HEK293 (cell line): ENCODE data around the gene APOO.

Source experiments
- BCL6B ChIP-seq: fragments of 450-650 bp; formaldehyde crosslinking; IDR thresholded peaks from 2 replicates; pipeline ENCODE4 v1.5.1; 2017; ENCODE audit warnings: missing biosample characterization, missing genetic modification characterization
- EGR2 ChIP-seq: fragments of 450-650 bp; formaldehyde crosslinking; IDR thresholded peaks from 2 replicates; pipeline ENCODE4 v1.5.1; 2016; ENCODE audit warnings: low read depth, missing biosample characterization, missing genetic modification characterization
- HOXC10 ChIP-seq: sonication (generic); formaldehyde crosslinking; IDR thresholded peaks from 2 replicates; pipeline ENCODE4 v1.8.1; 2023; ENCODE audit warnings: mild to moderate bottlenecking, missing genetic modification reagents
- KLF7 ChIP-seq: fragments of 450-650 bp; formaldehyde crosslinking; IDR thresholded peaks from 2 replicates; pipeline ENCODE4 v1.5.1; 2016; ENCODE audit warnings: missing biosample characterization, missing genetic modification characterization, borderline replicate concordance
- KLF9 ChIP-seq: fragments of 450-650 bp; formaldehyde crosslinking; IDR thresholded peaks from 2 replicates; pipeline ENCODE4 v1.5.1; 2016; ENCODE audit warnings: missing biosample characterization, missing genetic modification characterization, low read depth
- PRDM6 ChIP-seq: fragments of 450-650 bp; formaldehyde crosslinking; IDR thresholded peaks from 2 replicates; pipeline ENCODE4 v1.5.1; 2017; ENCODE audit warnings: missing biosample characterization, missing genetic modification characterization
- SP2 ChIP-seq: fragments of 450-650 bp; formaldehyde crosslinking; IDR thresholded peaks from 2 replicates; pipeline ENCODE4 v1.5.1; 2016; ENCODE audit warnings: missing biosample characterization, missing genetic modification characterization
- ZBTB1 ChIP-seq: fragments of 450-650 bp; formaldehyde crosslinking; IDR thresholded peaks from 2 replicates; pipeline ENCODE4 v1.5.1; 2016; ENCODE audit warnings: missing biosample characterization, missing genetic modification characterization
- ZBTB10 ChIP-seq: fragments of 450-650 bp; formaldehyde crosslinking; IDR thresholded peaks from 2 replicates; pipeline ENCODE4 v1.5.1; 2016; ENCODE audit warnings: missing biosample characterization, missing genetic modification characterization
- ZBTB49 ChIP-seq: fragments of 450-650 bp; formaldehyde crosslinking; IDR thresholded peaks from 2 replicates; pipeline ENCODE4 v1.5.1; 2016; ENCODE audit warnings: missing biosample characterization, missing genetic modification characterization, low read depth
- ZFHX2 ChIP-seq: fragments of 450-650 bp; formaldehyde crosslinking; conservative IDR thresholded peaks from 2 replicates; pipeline ENCODE4 v1.5.1; 2016; ENCODE audit warnings: missing biosample characterization, missing genetic modification characterization
- ZFP3 ChIP-seq: fragments of 450-650 bp; formaldehyde crosslinking; IDR thresholded peaks from 2 replicates; pipeline ENCODE4 v1.5.1; 2016; ENCODE audit warnings: low read depth, missing biosample characterization, missing genetic modification characterization
- ZNF132 ChIP-seq: fragments of 450-650 bp; formaldehyde crosslinking; IDR thresholded peaks from 2 replicates; pipeline ENCODE4 v1.5.1; 2017; ENCODE audit warnings: missing biosample characterization, missing genetic modification characterization, borderline replicate concordance
- ZNF133 ChIP-seq: fragments of 450-650 bp; formaldehyde crosslinking; IDR thresholded peaks from 2 replicates; pipeline ENCODE4 v1.5.1; 2016; ENCODE audit warnings: missing biosample characterization, missing genetic modification characterization
- ZNF16 ChIP-seq: fragments of 450-650 bp; formaldehyde crosslinking; IDR thresholded peaks from 2 replicates; pipeline ENCODE4 v1.5.1; 2016; ENCODE audit warnings: low read depth, missing biosample characterization, missing genetic modification characterization
- ZNF19 ChIP-seq: fragments of 450-650 bp; formaldehyde crosslinking; IDR thresholded peaks from 2 replicates; pipeline ENCODE4; 2016; ENCODE audit warnings: missing biosample characterization, missing genetic modification characterization, low read depth
- ZNF202 ChIP-seq: fragments of 450-650 bp; formaldehyde crosslinking; IDR thresholded peaks from 2 replicates; pipeline ENCODE4 v1.5.1; 2016; ENCODE audit warnings: missing biosample characterization, missing genetic modification characterization, borderline replicate concordance
- ZNF239 ChIP-seq: fragments of 450-650 bp; formaldehyde crosslinking; IDR thresholded peaks from 2 replicates; pipeline ENCODE4 v1.5.1; 2016; ENCODE audit warnings: missing biosample characterization, missing genetic modification characterization
- ZNF274 ChIP-seq, 2 experiments: fragments of 200-500 bp in 1 of 2; fragments of 450-650 bp in 1 of 2; sonication (Bioruptor generic) in 1 of 2; formaldehyde crosslinking in 1 of 2; IDR thresholded peaks; 2 replicates each; pipeline versions ENCODE4 v1.5.1 to v1.6.1; 2014 to 2016; ENCODE audit warnings: borderline replicate concordance in 1 of 2, inconsistent platforms in 1 of 2, low read length in 1 of 2, missing biosample characterization in 1 of 2, missing genetic modification characterization in 1 of 2
- ZNF394 ChIP-seq: fragments of 450-650 bp; formaldehyde crosslinking; IDR thresholded peaks from 2 replicates; pipeline ENCODE4 v1.5.1; 2016; ENCODE audit warnings: missing biosample characterization, missing genetic modification characterization, mild to moderate bottlenecking, moderate library complexity, borderline replicate concordance
- ZNF416 ChIP-seq: fragments of 450-650 bp; formaldehyde crosslinking; IDR thresholded peaks from 2 replicates; pipeline ENCODE4 v1.5.1; 2016; ENCODE audit warnings: missing biosample characterization, missing genetic modification characterization
- ZNF488 ChIP-seq: fragments of 450-650 bp; formaldehyde crosslinking; IDR thresholded peaks from 2 replicates; pipeline ENCODE4 v1.5.1; 2016; ENCODE audit warnings: missing biosample characterization, missing genetic modification characterization
- ZNF701 ChIP-seq: fragments of 450-650 bp; formaldehyde crosslinking; IDR thresholded peaks from 2 replicates; pipeline ENCODE4 v1.5.1; 2016; ENCODE audit warnings: missing biosample characterization, missing genetic modification characterization
- ZNF843 ChIP-seq: fragments of 450-650 bp; formaldehyde crosslinking; IDR thresholded peaks from 2 replicates; pipeline ENCODE4 v1.5.1; 2016; ENCODE audit warnings: missing biosample characterization, missing genetic modification characterization
- ZXDB ChIP-seq: fragments of 450-650 bp; formaldehyde crosslinking; IDR thresholded peaks from 2 replicates; pipeline ENCODE4 v1.5.1; 2016; ENCODE audit warnings: missing biosample characterization, missing genetic modification characterization
- TF ChIP-seq, protein P1 (sequence below): fragments of 450-650 bp; formaldehyde crosslinking; IDR thresholded peaks from 2 replicates; pipeline ENCODE4 v1.5.1; 2017; ENCODE audit warnings: missing biosample characterization, missing genetic modification characterization
- TF ChIP-seq, protein P2 (sequence below): fragments of 450-650 bp; IDR thresholded peaks from 2 replicates; pipeline ENCODE4 v1.5.1; 2018; ENCODE audit warnings: missing biosample characterization, mild to moderate bottlenecking, missing genetic modification characterization

APOO gene

DNA sequence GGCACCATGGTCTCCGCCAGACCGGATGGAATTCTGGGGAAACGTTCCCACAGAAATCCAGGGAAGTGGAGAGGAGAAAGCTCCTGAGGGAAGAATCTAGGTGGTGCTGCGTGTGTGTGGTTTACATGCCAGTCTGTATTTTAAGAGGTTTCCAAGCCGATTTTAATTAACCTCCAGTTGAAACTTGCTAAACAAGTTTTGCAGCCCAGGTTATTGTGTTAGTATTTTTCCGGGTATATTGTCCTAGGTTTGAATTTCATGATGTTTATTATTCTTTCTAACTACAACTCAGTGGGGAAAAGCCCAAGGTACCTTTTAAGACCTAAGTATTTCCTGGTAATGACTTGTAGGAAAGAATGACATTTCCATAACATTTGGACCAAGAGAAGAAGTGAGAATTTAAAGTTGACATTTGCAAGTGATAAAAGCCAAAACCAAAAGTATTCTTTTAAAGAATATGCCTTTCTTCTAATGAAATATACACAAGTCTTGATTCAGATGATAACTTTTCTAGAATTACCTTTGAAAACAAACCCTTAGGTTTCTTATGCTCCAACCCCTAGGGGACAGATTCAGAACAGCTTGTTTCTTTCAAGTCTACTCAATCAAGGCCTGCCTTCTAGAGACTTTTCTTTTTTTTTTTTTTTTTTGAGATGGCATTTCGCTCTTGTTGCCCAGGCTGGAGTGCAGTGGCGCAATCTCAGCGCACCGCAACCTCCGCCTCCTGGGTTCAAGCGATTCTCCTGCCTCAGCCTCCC is 110.2 kb downstream of the APOO start (continued):
- TF ChIP-seq BCL6B (tag by site-specific recombination) (0 out of 2 replicates have a peak, but pooled peaks have one; percentile 36), ZNF19 (tag by site-specific recombination) (no peak), ZNF16 (tag by site-specific recombination) (no peak), ZBTB1 (tag by site-specific recombination) (no peak), ZNF843 (tag by site-specific recombination) (peak; percentile 93), HOXC10 (CRISPR knock-in tag) (no peak), EGR2 (tag by site-specific recombination) (no peak), ZNF132 (tag by site-specific recombination) (no peak), ZNF202 (tag by site-specific recombination) (no peak), ZNF394 (tag by site-specific recombination) (no peak), ZBTB10 (tag by site-specific recombination) (no peak), ZNF701 (tag by site-specific recombination) (no peak), ZNF488 (tag by site-specific recombination) (0 out of 2 replicates have a peak, but pooled peaks have one; percentile 5), ZFHX2 (no peak), SP2 (no peak), ZNF239 (no peak), ZFP3 (no peak), KLF9 (tag by site-specific recombination) (no peak), ZNF416 (tag by site-specific recombination) (no peak), ZBTB49 (no peak), ZXDB (tag by site-specific recombination) (peak; percentile 76), ZNF274 (IDR thresholded peaks at IDR 0.05; ENCODE audit: low read length) (no peak), ZNF274 (tag by site-specific recombination; IDR thresholded peaks at IDR 0.05; ENCODE audit: borderline replicate concordance) (no peak), KLF7 (tag by site-specific recombination) (no peak), PRDM6 (tag by site-specific recombination) (peak; percentile 99), ZNF133 (no peak)
- TF ChIP-seq, protein P1, sequence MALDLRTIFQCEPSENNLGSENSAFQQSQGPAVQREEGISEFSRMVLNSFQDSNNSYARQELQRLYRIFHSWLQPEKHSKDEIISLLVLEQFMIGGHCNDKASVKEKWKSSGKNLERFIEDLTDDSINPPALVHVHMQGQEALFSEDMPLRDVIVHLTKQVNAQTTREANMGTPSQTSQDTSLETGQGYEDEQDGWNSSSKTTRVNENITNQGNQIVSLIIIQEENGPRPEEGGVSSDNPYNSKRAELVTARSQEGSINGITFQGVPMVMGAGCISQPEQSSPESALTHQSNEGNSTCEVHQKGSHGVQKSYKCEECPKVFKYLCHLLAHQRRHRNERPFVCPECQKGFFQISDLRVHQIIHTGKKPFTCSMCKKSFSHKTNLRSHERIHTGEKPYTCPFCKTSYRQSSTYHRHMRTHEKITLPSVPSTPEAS (tag by site-specific recombination), result no peak
- TF ChIP-seq, protein P2, sequence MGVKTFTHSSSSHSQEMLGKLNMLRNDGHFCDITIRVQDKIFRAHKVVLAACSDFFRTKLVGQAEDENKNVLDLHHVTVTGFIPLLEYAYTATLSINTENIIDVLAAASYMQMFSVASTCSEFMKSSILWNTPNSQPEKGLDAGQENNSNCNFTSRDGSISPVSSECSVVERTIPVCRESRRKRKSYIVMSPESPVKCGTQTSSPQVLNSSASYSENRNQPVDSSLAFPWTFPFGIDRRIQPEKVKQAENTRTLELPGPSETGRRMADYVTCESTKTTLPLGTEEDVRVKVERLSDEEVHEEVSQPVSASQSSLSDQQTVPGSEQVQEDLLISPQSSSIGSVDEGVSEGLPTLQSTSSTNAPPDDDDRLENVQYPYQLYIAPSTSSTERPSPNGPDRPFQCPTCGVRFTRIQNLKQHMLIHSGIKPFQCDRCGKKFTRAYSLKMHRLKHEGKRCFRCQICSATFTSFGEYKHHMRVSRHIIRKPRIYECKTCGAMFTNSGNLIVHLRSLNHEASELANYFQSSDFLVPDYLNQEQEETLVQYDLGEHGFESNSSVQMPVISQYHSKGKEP (tag by site-specific recombination), result peak; percentile 77
